ENCODE data around the gene RASAL2. TPM values are rescaled to one million over a fixed set of nuclear protein-coding genes. Genes with fewer than 3 reads are reported as not detected.

Gene RASAL2
- total RNA-seq, 1 donor from 2014 or later, result 44.2 TPM

DNA sequence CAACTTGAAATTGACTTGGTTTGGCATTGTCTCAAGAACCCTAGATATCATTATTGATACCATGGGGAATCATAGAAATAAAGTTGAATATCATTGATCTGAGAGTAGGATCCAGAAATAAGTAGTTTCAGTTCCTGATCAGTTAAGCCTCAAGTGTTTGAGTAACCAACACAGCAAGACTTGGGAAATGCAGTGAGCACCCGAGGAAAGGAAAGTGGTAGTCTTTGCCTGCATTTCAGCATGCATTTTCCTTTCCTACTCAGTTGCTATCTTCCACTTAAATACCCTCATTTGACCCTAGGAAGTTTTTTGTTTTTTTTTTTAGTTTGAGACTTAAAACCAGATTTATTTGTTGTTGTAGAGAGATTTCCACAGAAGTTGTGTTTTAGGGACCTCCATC is 383.9 kb downstream of the RASAL2 start:
- no peak overlapping the region for H3K9ac ChIP-seq (ENCODE audit: low read length)
- H3K4me3 ChIP-seq (ENCODE audit: insufficient read depth, low read depth, low read length), result no peak overlapping the region
- Mint-ChIP-seq H3K9me3 (ENCODE audit: unreplicated experiment) (no peaks in the 10 kb centered on the region), H3K27me3 (ENCODE audit: low read depth, unreplicated experiment) (no peaks in the 10 kb centered on the region), H3K4me1 (ENCODE audit: low read depth, unreplicated experiment) (no peaks in the 10 kb centered on the region), H3K4me3 (ENCODE audit: unreplicated experiment) (no peak overlapping the region), H3K36me3 (ENCODE audit: low read depth, unreplicated experiment) (peaks cover 15% of the 10 kb centered on the region), H3K27ac (ENCODE audit: unreplicated experiment) (no peak overlapping the region)
- TF ChIP-seq, protein P1, sequence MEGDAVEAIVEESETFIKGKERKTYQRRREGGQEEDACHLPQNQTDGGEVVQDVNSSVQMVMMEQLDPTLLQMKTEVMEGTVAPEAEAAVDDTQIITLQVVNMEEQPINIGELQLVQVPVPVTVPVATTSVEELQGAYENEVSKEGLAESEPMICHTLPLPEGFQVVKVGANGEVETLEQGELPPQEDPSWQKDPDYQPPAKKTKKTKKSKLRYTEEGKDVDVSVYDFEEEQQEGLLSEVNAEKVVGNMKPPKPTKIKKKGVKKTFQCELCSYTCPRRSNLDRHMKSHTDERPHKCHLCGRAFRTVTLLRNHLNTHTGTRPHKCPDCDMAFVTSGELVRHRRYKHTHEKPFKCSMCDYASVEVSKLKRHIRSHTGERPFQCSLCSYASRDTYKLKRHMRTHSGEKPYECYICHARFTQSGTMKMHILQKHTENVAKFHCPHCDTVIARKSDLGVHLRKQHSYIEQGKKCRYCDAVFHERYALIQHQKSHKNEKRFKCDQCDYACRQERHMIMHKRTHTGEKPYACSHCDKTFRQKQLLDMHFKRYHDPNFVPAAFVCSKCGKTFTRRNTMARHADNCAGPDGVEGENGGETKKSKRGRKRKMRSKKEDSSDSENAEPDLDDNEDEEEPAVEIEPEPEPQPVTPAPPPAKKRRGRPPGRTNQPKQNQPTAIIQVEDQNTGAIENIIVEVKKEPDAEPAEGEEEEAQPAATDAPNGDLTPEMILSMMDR (IDR thresholded peaks at IDR 0.05; ENCODE audit: insufficient read depth, low read depth, low read length), result no peak
- no peak for TF ChIP-seq EZH2 (IDR thresholded peaks at IDR 0.05; ENCODE audit: insufficient read depth, low read length)
- no peak overlapping the region for H2AFZ ChIP-seq (ENCODE audit: low read depth, low read length)
- H3K79me2 ChIP-seq (ENCODE audit: insufficient read depth, low read length), result no peaks in the 10 kb centered on the region
- peaks cover 10% of the 10 kb centered on the region for H3K36me3 ChIP-seq (ENCODE audit: insufficient read depth, low read length)
- no peak overlapping the region for H3K27ac ChIP-seq (ENCODE audit: low read depth, low read length)
- no peaks in the 10 kb centered on the region for H3K4me1 ChIP-seq (ENCODE audit: insufficient read depth, low read length)
- H3K4me2 ChIP-seq (ENCODE audit: low read length), result no peak overlapping the region
- no peaks in the 10 kb centered on the region for H4K20me1 ChIP-seq (ENCODE audit: insufficient read depth, low read length)
- no peak for DNase-seq (ENCODE audit: low read depth)
- FAIRE-seq, result no peak
- H3K27me3 ChIP-seq (ENCODE audit: insufficient read depth, low read length), result no peaks in the 10 kb centered on the region
- H3K9me3 ChIP-seq (ENCODE audit: insufficient read depth, low read depth, low read length), result no peaks in the 10 kb centered on the region

DNA sequence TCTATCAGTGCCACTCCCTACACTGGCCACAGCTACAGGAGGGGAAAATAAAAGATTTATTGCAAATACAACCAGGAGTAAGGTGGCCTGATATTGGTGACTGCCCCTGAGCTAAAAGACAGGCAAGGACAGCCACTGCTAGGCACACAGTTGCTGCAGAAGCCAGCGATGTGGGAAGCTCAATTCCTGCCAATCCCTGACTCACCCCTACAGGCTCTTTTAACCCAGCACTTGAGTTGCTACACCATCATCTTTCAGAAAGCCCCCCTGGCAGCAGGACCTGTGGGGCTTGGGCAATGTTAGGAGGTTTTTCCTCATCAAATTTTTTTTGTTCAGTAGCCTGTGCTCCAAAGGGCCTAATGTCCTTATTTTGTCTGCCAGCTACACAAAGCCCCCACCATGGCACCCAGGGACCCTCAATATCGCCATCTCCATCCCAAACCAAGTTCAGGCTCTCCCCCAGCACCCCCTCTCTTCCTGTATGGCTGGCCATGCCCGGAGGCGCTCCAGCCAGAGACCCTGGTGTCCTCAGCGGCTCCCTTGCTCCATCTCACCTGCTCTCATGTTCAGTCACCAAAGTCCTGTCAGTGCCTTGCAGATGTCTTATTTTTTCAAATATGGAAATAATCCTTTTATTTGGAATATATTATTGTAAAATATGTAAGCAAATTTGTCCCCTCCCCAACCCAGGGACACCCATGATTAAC is 389.5 kb downstream of the RASAL2 start:
- Histone ChIP-seq H3K27ac (ENCODE audit: low read depth, low read length) (no peak overlapping the region), H3K36me3 (ENCODE audit: insufficient read depth, low read length) (no peaks in the 10 kb centered on the region), H3K27me3 (ENCODE audit: insufficient read depth, low read length) (no peaks in the 10 kb centered on the region), H4K20me1 (ENCODE audit: insufficient read depth, low read length) (no peaks in the 10 kb centered on the region), H3K9me3 (ENCODE audit: insufficient read depth, low read depth, low read length) (no peaks in the 10 kb centered on the region), H3K4me2 (ENCODE audit: low read length) (no peak overlapping the region), H3K9ac (ENCODE audit: low read length) (no peak overlapping the region), H3K79me2 (ENCODE audit: insufficient read depth, low read length) (no peaks in the 10 kb centered on the region), H3K4me1 (ENCODE audit: insufficient read depth, low read length) (peaks cover 2% of the 10 kb centered on the region), H3K4me3 (ENCODE audit: insufficient read depth, low read depth, low read length) (no peak overlapping the region), H2AFZ (ENCODE audit: low read depth, low read length) (no peak overlapping the region)
- H3K9me3 Mint-ChIP-seq (ENCODE audit: unreplicated experiment), result peaks cover 2% of the 10 kb centered on the region
- FAIRE-seq, result no peak
- H3K27ac Mint-ChIP-seq (ENCODE audit: unreplicated experiment), result no peak overlapping the region
- no peak overlapping the region for H3K4me3 Mint-ChIP-seq (ENCODE audit: unreplicated experiment)
- DNase-seq (ENCODE audit: low read depth), result no peak
- H3K27me3 Mint-ChIP-seq (ENCODE audit: low read depth, unreplicated experiment), result no peaks in the 10 kb centered on the region
- H3K4me1 Mint-ChIP-seq (ENCODE audit: low read depth, unreplicated experiment), result peaks cover 3% of the 10 kb centered on the region
- TF ChIP-seq, protein P1 (IDR thresholded peaks at IDR 0.05; ENCODE audit: insufficient read depth, low read depth, low read length), result no peak
- TF ChIP-seq EZH2 (IDR thresholded peaks at IDR 0.05; ENCODE audit: insufficient read depth, low read length), result no peak
- H3K36me3 Mint-ChIP-seq (ENCODE audit: low read depth, unreplicated experiment), result peaks cover 9% of the 10 kb centered on the region

DNA sequence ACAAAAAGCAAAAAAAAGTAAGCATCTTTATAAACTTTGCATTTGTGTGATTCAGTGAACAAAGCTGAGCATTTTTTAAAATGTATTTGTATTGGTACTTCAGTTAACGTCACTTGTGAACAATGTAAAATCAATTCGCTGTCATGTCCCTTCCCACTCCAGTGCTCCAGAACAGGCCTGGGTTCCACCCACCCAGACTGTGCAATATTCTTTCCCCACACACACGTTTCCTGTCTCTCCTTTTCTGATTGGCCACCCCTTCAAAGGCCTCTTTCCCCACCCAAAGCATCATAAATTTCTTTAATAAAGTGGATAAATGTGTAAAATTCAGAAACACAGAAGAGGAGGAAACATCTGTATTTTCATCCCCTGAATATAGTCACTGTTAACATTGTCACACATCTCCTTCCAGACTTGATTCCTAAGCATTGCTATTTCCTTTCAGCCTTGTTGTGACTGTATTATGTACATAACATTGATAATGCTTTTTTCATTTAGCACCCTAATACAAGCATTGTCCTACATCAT is 390.9 kb downstream of the RASAL2 start:
- Histone ChIP-seq H3K9me3 (ENCODE audit: insufficient read depth, low read depth, low read length) (no peaks in the 10 kb centered on the region), H3K79me2 (ENCODE audit: insufficient read depth, low read length) (no peaks in the 10 kb centered on the region), H3K4me1 (ENCODE audit: insufficient read depth, low read length) (peaks cover 2% of the 10 kb centered on the region), H3K27ac (ENCODE audit: low read depth, low read length) (no peak overlapping the region), H3K4me2 (ENCODE audit: low read length) (no peak overlapping the region), H3K27me3 (ENCODE audit: insufficient read depth, low read length) (no peaks in the 10 kb centered on the region), H4K20me1 (ENCODE audit: insufficient read depth, low read length) (no peaks in the 10 kb centered on the region), H2AFZ (ENCODE audit: low read depth, low read length) (no peak overlapping the region), H3K36me3 (ENCODE audit: insufficient read depth, low read length) (no peaks in the 10 kb centered on the region), H3K4me3 (ENCODE audit: insufficient read depth, low read depth, low read length) (no peak overlapping the region), H3K9ac (ENCODE audit: low read length) (no peak overlapping the region)
- Mint-ChIP-seq H3K27ac (ENCODE audit: unreplicated experiment) (peak overlapping the region; percentile 34), H3K36me3 (ENCODE audit: low read depth, unreplicated experiment) (peaks cover 9% of the 10 kb centered on the region), H3K4me1 (ENCODE audit: low read depth, unreplicated experiment) (peaks cover 3% of the 10 kb centered on the region), H3K27me3 (ENCODE audit: low read depth, unreplicated experiment) (no peaks in the 10 kb centered on the region), H3K9me3 (ENCODE audit: unreplicated experiment) (peaks cover 2% of the 10 kb centered on the region), H3K4me3 (ENCODE audit: unreplicated experiment) (no peak overlapping the region)
- no peak for DNase-seq (ENCODE audit: low read depth)
- FAIRE-seq, result no peak
- TF ChIP-seq EZH2 (IDR thresholded peaks at IDR 0.05; ENCODE audit: insufficient read depth, low read length), result no peak
- TF ChIP-seq, protein P1 (IDR thresholded peaks at IDR 0.05; ENCODE audit: insufficient read depth, low read depth, low read length), result no peak
